Measurements from ENCODE around the gene CABS1. TPM values are rescaled to one million over a fixed set of nuclear protein-coding genes. Genes with fewer than 3 reads are reported as not detected.

CABS1 gene
- polyA plus RNA-seq, 3 donors: not detected

DNA sequence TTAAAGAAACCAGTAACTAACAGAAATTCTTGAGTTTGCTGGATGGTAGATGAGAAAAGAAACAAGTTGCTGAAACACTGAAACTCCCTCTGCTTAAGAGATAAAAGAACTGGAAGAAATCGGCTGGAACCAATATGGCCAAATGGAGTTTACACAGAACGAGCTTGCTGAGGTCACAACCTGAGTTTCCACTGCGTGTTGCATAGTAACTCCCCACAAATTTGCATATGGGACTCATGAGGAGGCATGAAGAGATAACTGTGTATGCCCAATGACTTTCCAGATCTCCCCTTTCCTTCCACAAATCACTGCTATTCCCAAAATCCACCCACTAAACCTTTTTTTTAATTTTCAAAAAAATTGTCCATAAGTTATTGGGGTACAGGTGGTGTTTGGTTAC, 38.0 kb downstream of the CABS1 start:
- no peaks in the 10 kb centered on the region for H3K4me1 Mint-ChIP-seq
- peaks cover 0 to 5% (median 1%) of the 10 kb centered on the region in 7 donors for H3K9me3 Mint-ChIP-seq
- H3K4me2 ChIP-seq (replicated peaks; ENCODE audit: extremely low read depth, low read length, poor library complexity, severe bottlenecking): no peak overlapping the region
- intact Hi-C loops (cut with micrococcal nuclease): no loop called here
- TF ChIP-seq, protein P1, sequence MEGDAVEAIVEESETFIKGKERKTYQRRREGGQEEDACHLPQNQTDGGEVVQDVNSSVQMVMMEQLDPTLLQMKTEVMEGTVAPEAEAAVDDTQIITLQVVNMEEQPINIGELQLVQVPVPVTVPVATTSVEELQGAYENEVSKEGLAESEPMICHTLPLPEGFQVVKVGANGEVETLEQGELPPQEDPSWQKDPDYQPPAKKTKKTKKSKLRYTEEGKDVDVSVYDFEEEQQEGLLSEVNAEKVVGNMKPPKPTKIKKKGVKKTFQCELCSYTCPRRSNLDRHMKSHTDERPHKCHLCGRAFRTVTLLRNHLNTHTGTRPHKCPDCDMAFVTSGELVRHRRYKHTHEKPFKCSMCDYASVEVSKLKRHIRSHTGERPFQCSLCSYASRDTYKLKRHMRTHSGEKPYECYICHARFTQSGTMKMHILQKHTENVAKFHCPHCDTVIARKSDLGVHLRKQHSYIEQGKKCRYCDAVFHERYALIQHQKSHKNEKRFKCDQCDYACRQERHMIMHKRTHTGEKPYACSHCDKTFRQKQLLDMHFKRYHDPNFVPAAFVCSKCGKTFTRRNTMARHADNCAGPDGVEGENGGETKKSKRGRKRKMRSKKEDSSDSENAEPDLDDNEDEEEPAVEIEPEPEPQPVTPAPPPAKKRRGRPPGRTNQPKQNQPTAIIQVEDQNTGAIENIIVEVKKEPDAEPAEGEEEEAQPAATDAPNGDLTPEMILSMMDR (IDR thresholded peaks at IDR 0.05): no peak
- no peaks in the 10 kb centered on the region for H3K27me3 Mint-ChIP-seq (ENCODE audit: low read depth in 3 of 3)
- DNase-seq: no peak
- no CpG with 5 or more reads among the region's 3 CpGs for WGBS (ENCODE audit: insufficient coverage)
- H3K4me3 ChIP-seq (replicated peaks in 1 of 3; ENCODE audit: low read depth in 2 of 3, low read length in 3 of 3): no peak overlapping the region
- no peaks in the 10 kb centered on the region for H3K4me1 ChIP-seq (ENCODE audit: control insufficient read depth in 1 of 2, insufficient read depth in 2 of 2, low read length in 2 of 2)
- no peaks in the 10 kb centered on the region for H3K9me3 ChIP-seq (replicated peaks in 1 of 2; ENCODE audit: control insufficient read depth in 1 of 2, insufficient read depth in 1 of 2, low read length in 2 of 2)
- no peaks in the 10 kb centered on the region for H4K20me1 ChIP-seq (ENCODE audit: insufficient read depth, low read length)
- H3K9ac ChIP-seq (ENCODE audit: insufficient read depth, low read length, poor library complexity, severe bottlenecking): no peak overlapping the region
- H3K4me3 Mint-ChIP-seq: no peak overlapping the region
- H3K36me3 ChIP-seq (replicated peaks in 1 of 2; ENCODE audit: control insufficient read depth in 1 of 2, insufficient read depth in 2 of 2, low read length in 2 of 2): no peaks in the 10 kb centered on the region
- no peak overlapping the region for H3K27ac Mint-ChIP-seq
- no peaks in the 10 kb centered on the region for H3K27me3 ChIP-seq (ENCODE audit: control insufficient read depth in 2 of 2, insufficient read depth in 2 of 2, low read length in 2 of 2)
- no peak overlapping the region for H2AFZ ChIP-seq (ENCODE audit: insufficient read depth, low read depth, low read length, poor library complexity, severe bottlenecking)
- H3K79me2 ChIP-seq (ENCODE audit: insufficient read depth, low read length): no peaks in the 10 kb centered on the region
- no peaks in the 10 kb centered on the region for H3K36me3 Mint-ChIP-seq
- H3K27ac ChIP-seq (ENCODE audit: low read depth in 1 of 2, low read length in 2 of 2): no peak overlapping the region

GRCh38 chr4:70380578-70380977, 45.8 kb downstream of the CABS1 start:
- no peak overlapping the region for H2AFZ ChIP-seq (ENCODE audit: insufficient read depth, low read depth, low read length, poor library complexity, severe bottlenecking)
- Mint-ChIP-seq H3K4me3 (no peak overlapping the region), H3K27me3 (ENCODE audit: low read depth in 3 of 3) (no peaks in the 10 kb centered on the region), H3K9me3 (peaks cover 0 to 5% (median 2%) of the 10 kb centered on the region in 7 donors), H3K36me3 (no peaks in the 10 kb centered on the region), H3K4me1 (no peaks in the 10 kb centered on the region), H3K27ac (no peak overlapping the region)
- WGBS (ENCODE audit: insufficient coverage): no CpG with 5 or more reads among the region's 3 CpGs
- no peaks in the 10 kb centered on the region for H3K79me2 ChIP-seq (ENCODE audit: insufficient read depth, low read length)
- H3K27ac ChIP-seq (ENCODE audit: low read depth in 1 of 2, low read length in 2 of 2): no peak overlapping the region
- H4K20me1 ChIP-seq (ENCODE audit: insufficient read depth, low read length): no peaks in the 10 kb centered on the region
- H3K27me3 ChIP-seq (ENCODE audit: control insufficient read depth in 2 of 2, insufficient read depth in 2 of 2, low read length in 2 of 2): no peaks in the 10 kb centered on the region
- DNase-seq: no peak
- no peaks in the 10 kb centered on the region for H3K36me3 ChIP-seq (replicated peaks in 1 of 2; ENCODE audit: control insufficient read depth in 1 of 2, insufficient read depth in 2 of 2, low read length in 2 of 2)
- H3K9me3 ChIP-seq (replicated peaks in 1 of 2; ENCODE audit: control insufficient read depth in 1 of 2, insufficient read depth in 1 of 2, low read length in 2 of 2): no peaks in the 10 kb centered on the region
- intact Hi-C loops (cut with micrococcal nuclease): no loop called here
- TF ChIP-seq, protein P1 (IDR thresholded peaks at IDR 0.05): no peak
- H3K4me2 ChIP-seq (replicated peaks; ENCODE audit: extremely low read depth, low read length, poor library complexity, severe bottlenecking): no peak overlapping the region
- no peaks in the 10 kb centered on the region for H3K4me1 ChIP-seq (ENCODE audit: control insufficient read depth in 1 of 2, insufficient read depth in 2 of 2, low read length in 2 of 2)
- no peak overlapping the region for H3K4me3 ChIP-seq (replicated peaks in 1 of 3; ENCODE audit: low read depth in 2 of 3, low read length in 3 of 3)
- no peak overlapping the region for H3K9ac ChIP-seq (ENCODE audit: insufficient read depth, low read length, poor library complexity, severe bottlenecking)

Data from CD14-positive monocyte (primary cell).